GM19240 (cell line): ENCODE results near the gene ACSF2.
A peak's percentile ranks its signal among the peaks of the same experiment; 100 is the strongest.
"Not testable (repeated sequence)": the region's sequence is repeated elsewhere in the genome, so short reads cannot be mapped to it uniquely, and the experiment has no call there.

Experiments
- DNase-seq: peaks from one replicate; pipeline ENCODE4 v3.0.0; 2011; ENCODE audit warnings: low spot score; ENCODE audit not compliant: insufficient read length

Gene ACSF2

GRCh38 chr17:50425682-50426471 is at the start of gene ACSF2:
Gene ACSF2, plus strand, starts transcription at chr17:50426218. Its CDS starts 44 bp downstream, at chr17:50426262.
- DNase-seq = peak; percentile 48

GRCh38 chr17:50379351-50380132 is 46.5 kb upstream of the ACSF2 start:
- DNase-seq = no peak

- no peak for DNase-seq
These were observed 45.4 kb upstream of the ACSF2 start for GRCh38 chr17:50380369-50381259.

- DNase-seq = no peak
These were observed 44.7 kb upstream of the ACSF2 start for GRCh38 chr17:50381260-50381815.

- no peak for DNase-seq
These were observed 44.1 kb upstream of the ACSF2 start for GRCh38 chr17:50381920-50382319.

GRCh38 chr17:50382931-50383330 is 43.1 kb upstream of the ACSF2 start:
- no peak for DNase-seq

- DNase-seq = no peak
These were observed 39.5 kb upstream of the ACSF2 start for GRCh38 chr17:50386510-50386909.

- DNase-seq = no peak
These were observed 37.3 kb upstream of the ACSF2 start for GRCh38 chr17:50388728-50389127.

- DNase-seq = no peak
These were observed 36.5 kb upstream of the ACSF2 start for GRCh38 chr17:50389534-50389933.

GRCh38 chr17:50392621-50393020 is 33.4 kb upstream of the ACSF2 start:
- no peak for DNase-seq

GRCh38 chr17:50393700-50394099 is 32.3 kb upstream of the ACSF2 start:
- no peak for DNase-seq

- no peak for DNase-seq
These were observed 31.3 kb upstream of the ACSF2 start for GRCh38 chr17:50394711-50395110.

- no peak for DNase-seq
These were observed 29.5 kb upstream of the ACSF2 start for GRCh38 chr17:50396261-50397110.

GRCh38 chr17:50397111-50397918 is 28.7 kb upstream of the ACSF2 start, which contains the start of gene LRRC59:
Gene LRRC59, minus strand, starts transcription at chr17:50397523. Its CDS starts 206 bp downstream, at chr17:50397317.
- peak; percentile 82 for DNase-seq

- DNase-seq = no peak
These were observed 28.1 kb upstream of the ACSF2 start for GRCh38 chr17:50397919-50398285.

- DNase-seq = not testable (repeated sequence)
These were observed 27.3 kb upstream of the ACSF2 start for GRCh38 chr17:50398672-50399071.

- not testable (repeated sequence) for DNase-seq
These were observed 26.4 kb upstream of the ACSF2 start for GRCh38 chr17:50399591-50399990.

- DNase-seq = not testable (repeated sequence)
These were observed 20.7 kb upstream of the ACSF2 start for GRCh38 chr17:50405351-50405750.

GRCh38 chr17:50406578-50406977 is 19.4 kb upstream of the ACSF2 start:
- no peak for DNase-seq
